ENCODE results near the gene CACNB1.
A peak's percentile ranks its signal among the peaks of the same experiment; 100 is the strongest.

The CACNB1 gene

GRCh38 chr17:39200957-39201510 lies 3.6 kb upstream of the CACNB1 start:
- no peak for DNase-seq (ENCODE audit: low read depth)

GRCh38 chr17:39200070-39200879 lies 2.8 kb upstream of the CACNB1 start, which contains the start of gene RPL19:
Gene RPL19 (plus strand): TSS chr17:39200283. CDS start chr17:39200345, 62 bp downstream.
- no peak for DNase-seq (ENCODE audit: low read depth)

- peak; percentile 84 for DNase-seq (ENCODE audit: low read depth)
Measured at GRCh38 chr17:39199820-39200069, 2.3 kb upstream of the CACNB1 start.

GRCh38 chr17:39198186-39198566 lies 707 bp upstream of the CACNB1 start:
- DNase-seq (ENCODE audit: low read depth): no peak

GRCh38 chr17:39196808-39197291 lies 619 bp downstream of the CACNB1 start:
- no peak for DNase-seq (ENCODE audit: low read depth)

- DNase-seq (ENCODE audit: low read depth): no peak
Measured at GRCh38 chr17:39196241-39196807, 1.1 kb downstream of the CACNB1 start.

- no peak for DNase-seq (ENCODE audit: low read depth)
Measured at GRCh38 chr17:39195568-39196160, 1.8 kb downstream of the CACNB1 start.

GRCh38 chr17:39194985-39195524 lies 2.4 kb downstream of the CACNB1 start:
- no peak for DNase-seq (ENCODE audit: low read depth)

- no peak for DNase-seq (ENCODE audit: low read depth)
Measured at GRCh38 chr17:39194089-39194984, 3.1 kb downstream of the CACNB1 start.

GRCh38 chr17:39193346-39193745 lies 4.1 kb downstream of the CACNB1 start:
- no peak for DNase-seq (ENCODE audit: low read depth)

GRCh38 chr17:39192901-39193300 lies 4.6 kb downstream of the CACNB1 start:
- no peak for DNase-seq (ENCODE audit: low read depth)

- DNase-seq (ENCODE audit: low read depth): no peak
Measured at GRCh38 chr17:39191750-39192510, 5.5 kb downstream of the CACNB1 start.

GRCh38 chr17:39187152-39187830 lies 10.2 kb downstream of the CACNB1 start:
- DNase-seq (ENCODE audit: low read depth): no peak

- no peak for DNase-seq (ENCODE audit: low read depth)
Measured at GRCh38 chr17:39186481-39187002, 10.9 kb downstream of the CACNB1 start.

GRCh38 chr17:39183720-39184119 lies 13.7 kb downstream of the CACNB1 start:
- DNase-seq (ENCODE audit: low read depth): no peak

- no peak for DNase-seq (ENCODE audit: low read depth)
Measured at GRCh38 chr17:39183045-39183444, 14.4 kb downstream of the CACNB1 start.

- DNase-seq (ENCODE audit: low read depth): no peak
Measured at GRCh38 chr17:39181303-39181702, 16.2 kb downstream of the CACNB1 start.

- no peak for DNase-seq (ENCODE audit: low read depth)
Measured at GRCh38 chr17:39178536-39178935, 18.9 kb downstream of the CACNB1 start.

GRCh38 chr17:39177256-39177655 lies 20.2 kb downstream of the CACNB1 start:
- DNase-seq (ENCODE audit: low read depth): no peak

- no peak for DNase-seq (ENCODE audit: low read depth)
Measured at GRCh38 chr17:39175695-39176093, 21.8 kb downstream of the CACNB1 start.

All from non-pigmented ciliary epithelial cell (primary cell).